Activated T-helper 1 cell treated with anti-CD3 and anti-CD28 coated beads, Interleukin-12 subunit alpha, Interleukin-12 subunit beta, Interleukin-2, Interleukin-4 antibody, amounts not matched to agents 30 ng/mL and 10 ng/mL and 1 ng/mL, durations not matched to agents 14 hours and 24 hours and 36 hours (primary cell): Measurements from ENCODE around the gene ZFP1. TPM values are rescaled to one million over a fixed set of nuclear protein-coding genes. Genes with fewer than 3 reads are reported as not detected.

Experiments used
- DNase-seq: peaks from one replicate; pipeline ENCODE4 v3.0.0; 2021; ENCODE audit warnings: low spot score
- H3K27ac Mint-ChIP-seq: one replicate; pipeline ENCODE4 v1.8.0; 2021; ENCODE audit warnings: mild to moderate bottlenecking, mixed read lengths
- H3K27me3 Mint-ChIP-seq: one replicate; pipeline ENCODE4 v1.8.0; 2022; ENCODE audit warnings: mild to moderate bottlenecking, moderate library complexity, mixed read lengths; ENCODE audit not compliant: insufficient read depth
- H3K36me3 Mint-ChIP-seq: one replicate; pipeline ENCODE4 v1.8.0; 2021; ENCODE audit warnings: low read depth, mixed read lengths
- H3K4me1 Mint-ChIP-seq: one replicate; pipeline ENCODE4 v1.8.0; 2021; ENCODE audit warnings: low read depth, mixed read lengths
- H3K4me3 Mint-ChIP-seq: one replicate; pipeline ENCODE4 v1.8.0; 2021; ENCODE audit warnings: mild to moderate bottlenecking, moderate library complexity, mixed read lengths
- H3K9me3 Mint-ChIP-seq: one replicate; pipeline ENCODE4 v1.8.0; 2021; ENCODE audit warnings: mixed read lengths
- intact Hi-C: fragments of 100-400 bp; cut with micrococcal nuclease; formaldehyde crosslinking; loops from one replicate; pipeline ENCODE4 v1.15.1; 2024
- total RNA-seq: library from RNA; stranded (reverse); gene quantifications from 2 replicates; pipeline ENCODE4 v1.2.3, GENCODE V29; 2022

Gene ZFP1
- total RNA-seq, 1 donor from 2014 or later = 12.3 TPM

GRCh38 chr16:75189638-75190245, 41.4 kb downstream of the ZFP1 start:
- DNase-seq = no peak
- H3K4me1 Mint-ChIP-seq = no peaks in the 10 kb centered on the region
- intact Hi-C loops = no loop called here
- H3K27ac Mint-ChIP-seq = no peak overlapping the region
- H3K36me3 Mint-ChIP-seq = no peaks in the 10 kb centered on the region
- peaks cover 3% of the 10 kb centered on the region for H3K9me3 Mint-ChIP-seq
- peaks cover under 1% of the 10 kb centered on the region for H3K27me3 Mint-ChIP-seq
- H3K4me3 Mint-ChIP-seq = no peak overlapping the region

GRCh38 chr16:75192606-75193264, 44.4 kb downstream of the ZFP1 start:
- Mint-ChIP-seq H3K4me3 (no peak overlapping the region), H3K27me3 (peaks cover 18% of the 10 kb centered on the region), H3K27ac (no peak overlapping the region), H3K36me3 (no peaks in the 10 kb centered on the region), H3K9me3 (no peaks in the 10 kb centered on the region), H3K4me1 (no peaks in the 10 kb centered on the region)
- DNase-seq = no peak
- intact Hi-C loops = no loop called here

- Mint-ChIP-seq H3K4me1 (no peaks in the 10 kb centered on the region), H3K9me3 (no peaks in the 10 kb centered on the region), H3K36me3 (no peaks in the 10 kb centered on the region), H3K4me3 (no peak overlapping the region), H3K27me3 (peaks cover 23% of the 10 kb centered on the region), H3K27ac (no peak overlapping the region)
- intact Hi-C loops = no loop called here
- DNase-seq = no peak
These were observed 44.9 kb downstream of the ZFP1 start for GRCh38 chr16:75193265-75193650.

GRCh38 chr16:75193730-75194444, 45.6 kb downstream of the ZFP1 start:
- DNase-seq = no peak
- Mint-ChIP-seq H3K27ac (no peak overlapping the region), H3K9me3 (no peaks in the 10 kb centered on the region), H3K4me1 (no peaks in the 10 kb centered on the region), H3K27me3 (peaks cover 26% of the 10 kb centered on the region), H3K4me3 (no peak overlapping the region), H3K36me3 (no peaks in the 10 kb centered on the region)
- intact Hi-C loops = no loop called here

GRCh38 chr16:75195811-75196790, 47.8 kb downstream of the ZFP1 start:
- intact Hi-C loops = loop anchor here (5.0 kb wide), 1 partner anchor 36 kb away; no protein-coding TSS in a partner anchor
- Mint-ChIP-seq H3K4me1 (peaks cover 8% of the 10 kb centered on the region), H3K27me3 (peaks cover 30% of the 10 kb centered on the region), H3K9me3 (no peaks in the 10 kb centered on the region), H3K27ac (no peak overlapping the region), H3K4me3 (no peak overlapping the region), H3K36me3 (no peaks in the 10 kb centered on the region)
- DNase-seq = no peak

- no peak overlapping the region for H3K27ac Mint-ChIP-seq
- no peaks in the 10 kb centered on the region for H3K9me3 Mint-ChIP-seq
- no peak overlapping the region for H3K4me3 Mint-ChIP-seq
- peaks cover 33% of the 10 kb centered on the region for H3K27me3 Mint-ChIP-seq
- intact Hi-C loops = loop anchor here (5.0 kb wide), 1 partner anchor 35 kb away; no protein-coding TSS in a partner anchor
- peaks cover 11% of the 10 kb centered on the region for H3K4me1 Mint-ChIP-seq
- H3K36me3 Mint-ChIP-seq = no peaks in the 10 kb centered on the region
- no peak for DNase-seq
These were observed 48.5 kb downstream of the ZFP1 start for GRCh38 chr16:75196836-75197235.

- H3K4me1 Mint-ChIP-seq = peaks cover 11% of the 10 kb centered on the region
These were observed 49.3 kb downstream of the ZFP1 start for GRCh38 chr16:75197522-75198134.

GRCh38 chr16:75198135-75198600, 49.8 kb downstream of the ZFP1 start:
- H3K27ac Mint-ChIP-seq = no peak overlapping the region
- intact Hi-C loops = loop anchor here (5.0 kb wide), 1 partner anchor 34 kb away; no protein-coding TSS in a partner anchor
- peaks cover 11% of the 10 kb centered on the region for H3K4me1 Mint-ChIP-seq
- no peak overlapping the region for H3K4me3 Mint-ChIP-seq
- no peak for DNase-seq
- peaks cover 35% of the 10 kb centered on the region for H3K27me3 Mint-ChIP-seq
- no peaks in the 10 kb centered on the region for H3K9me3 Mint-ChIP-seq
- H3K36me3 Mint-ChIP-seq = no peaks in the 10 kb centered on the region

More at GRCh38 chr16:75197522-75198134, 49.3 kb downstream of the ZFP1 start:
- intact Hi-C loops = loop anchor here (5.0 kb wide), 1 partner anchor 35 kb away; no protein-coding TSS in a partner anchor
- no peak for DNase-seq
- Mint-ChIP-seq H3K27me3 (peaks cover 35% of the 10 kb centered on the region), H3K9me3 (no peaks in the 10 kb centered on the region), H3K4me3 (no peak overlapping the region), H3K36me3 (no peaks in the 10 kb centered on the region), H3K27ac (no peak overlapping the region)

GRCh38 chr16:75202069-75202590, 53.8 kb downstream of the ZFP1 start:
- Mint-ChIP-seq H3K9me3 (no peaks in the 10 kb centered on the region), H3K27ac (no peak overlapping the region), H3K4me1 (peaks cover 11% of the 10 kb centered on the region), H3K36me3 (no peaks in the 10 kb centered on the region), H3K4me3 (no peak overlapping the region), H3K27me3 (peaks cover 23% of the 10 kb centered on the region)
- DNase-seq = no peak
- intact Hi-C loops = loop anchor here (2.0 kb wide), 1 partner anchor 19 kb away; no protein-coding TSS in a partner anchor

GRCh38 chr16:75203096-75203495, 54.8 kb downstream of the ZFP1 start:
- Mint-ChIP-seq H3K9me3 (no peaks in the 10 kb centered on the region), H3K4me3 (no peak overlapping the region), H3K27ac (no peak overlapping the region), H3K27me3 (peaks cover 14% of the 10 kb centered on the region), H3K4me1 (peaks cover 11% of the 10 kb centered on the region), H3K36me3 (no peaks in the 10 kb centered on the region)
- intact Hi-C loops = loop anchor here (2.0 kb wide), 1 partner anchor 18 kb away; no protein-coding TSS in a partner anchor
- no peak for DNase-seq

- intact Hi-C loops = loop anchor here (2.0 kb wide), 1 partner anchor 17 kb away; no protein-coding TSS in a partner anchor
- H3K9me3 Mint-ChIP-seq = no peaks in the 10 kb centered on the region
- no peak overlapping the region for H3K4me3 Mint-ChIP-seq
- H3K36me3 Mint-ChIP-seq = no peaks in the 10 kb centered on the region
- no peak overlapping the region for H3K27ac Mint-ChIP-seq
- peaks cover 9% of the 10 kb centered on the region for H3K27me3 Mint-ChIP-seq
- H3K4me1 Mint-ChIP-seq = peaks cover 11% of the 10 kb centered on the region
- no peak for DNase-seq
These were observed 55.5 kb downstream of the ZFP1 start for GRCh38 chr16:75203667-75204409.
